K562 (cell line): ENCODE measurements around the gene ZMIZ1. TPM values are rescaled to one million over a fixed set of nuclear protein-coding genes. Genes with fewer than 3 reads are reported as not detected.

ENCODE experiments used
- ATAC-seq: fragments of 200-7000 bp; cut with Tn5 transposase; 3 replicates; pipeline ENCODE4 v1.9.1; 2020; ENCODE audit warnings: moderate library complexity
- BruUV-seq: library from RNA; stranded (reverse); fragments of 400-500 nt; replicated peaks from 2 replicates; lab custom pipeline; 2021; lab: Mats Ljungman, UMichigan
- CTCF ChIA-PET: fragments of 300-600 bp; formaldehyde crosslinking; extraction: SDS; loops from one replicate; lab custom pipeline; 2021; ENCODE audit warnings: low intra/inter-chr PET ratio; lab: Yijun Ruan, JAX
- POLR2A ChIA-PET: fragments of 300-600, 350-650 bp; sonication (Branson Sonifier 250); formaldehyde crosslinking; extraction: SDS; loops from one replicate; lab custom pipeline; 2021; ENCODE audit warnings: antibody characterized with exemption, inconsistent platforms; lab: Yijun Ruan, JAX
- DNase-seq, 4 experiments: peaks; one replicate each; pipeline versions ENCODE4 v3.0.0 to v3.0.0-alpha.2; 2011 to 2018; ENCODE audit warnings: low spot score in 3 of 4, mixed read lengths in 3 of 4; ENCODE audit errors: extremely low read depth in 1 of 4
- FAIRE-seq: peaks from 2 replicates; lab custom pipeline; 2011; peaks lifted over from hg19 to GRCh38; lab: Jason Lieb, UNC
- H2AFZ ChIP-seq: 2 replicates; pipeline ENCODE4 v1.6.0; 2011; ENCODE audit warnings: low read depth, low read length, control low read depth, inconsistent platforms
- H3K27ac ChIP-seq: fragments of 200-600 bp; 3 replicates; pipeline ENCODE4 v1.8.0; 2011; ENCODE audit warnings: low read depth, mild to moderate bottlenecking, control low read depth, inconsistent platforms, low read length, moderate library complexity, mixed read lengths; ENCODE audit errors: extremely low read depth
- H3K27me3 ChIP-seq, 2 experiments: fragments of 300-600 bp in 1 of 2; 2 replicates in 1 of 2; 3 replicates in 1 of 2; pipeline versions ENCODE4 v1.6.0 to v1.8.0; 2011; ENCODE audit warnings: inconsistent platforms in 2 of 2, low read length in 2 of 2, mild to moderate bottlenecking in 1 of 2, mixed read lengths in 1 of 2, moderate library complexity in 1 of 2; ENCODE audit not compliant: control insufficient read depth in 2 of 2, insufficient read depth in 2 of 2
- H3K36me3 ChIP-seq: fragments of 300-600 bp; 3 replicates; pipeline ENCODE4 v1.8.0; 2011; ENCODE audit warnings: mild to moderate bottlenecking, low read length, inconsistent platforms; ENCODE audit not compliant: control insufficient read depth, insufficient read depth
- H3K4me1 ChIP-seq, 2 experiments: fragments of 200-600 bp in 1 of 2; replicated peaks in 1 of 2; 2 replicates in 1 of 2; 3 replicates in 1 of 2; pipeline versions ENCODE4 v1.5.1 to v1.8.0; 2011; ENCODE audit warnings: inconsistent platforms in 2 of 2, low read length in 2 of 2, mild to moderate bottlenecking in 1 of 2, mixed read lengths in 1 of 2, moderate library complexity in 1 of 2; ENCODE audit not compliant: control insufficient read depth in 2 of 2, insufficient read depth in 2 of 2
- H3K4me2 ChIP-seq: 2 replicates; pipeline ENCODE4 v1.6.1; 2011; ENCODE audit warnings: low read length, control low read depth, inconsistent platforms, mixed read lengths; ENCODE audit not compliant: insufficient read depth
- H3K4me3 ChIP-seq: fragments of 200-600 bp; sonication (generic), shearing (Covaris generic); 2 replicates; pipeline ENCODE4 v1.5.1; 2016; ENCODE audit warnings: control low read depth, inconsistent platforms
- H3K79me2 ChIP-seq: fragments of 200-600 bp; 3 replicates; pipeline ENCODE4 v1.8.0; 2011; ENCODE audit warnings: low read length, inconsistent platforms; ENCODE audit not compliant: control insufficient read depth, insufficient read depth
- H3K9ac ChIP-seq, 2 experiments: 2 replicates each; pipeline versions ENCODE4 v1.6.0 to v1.6.1; 2011; ENCODE audit warnings: low read depth in 2 of 2, low read length in 2 of 2, control low read depth in 1 of 2, inconsistent platforms in 1 of 2, mild to moderate bottlenecking in 1 of 2, mixed read lengths in 1 of 2; ENCODE audit not compliant: insufficient read depth in 1 of 2
- H3K9me1 ChIP-seq: one replicate; pipeline ENCODE4 v1.6.0; 2011; ENCODE audit warnings: inconsistent platforms, mild to moderate bottlenecking, low read length, moderate library complexity; ENCODE audit not compliant: control insufficient read depth, insufficient read depth
- H3K9me3 ChIP-seq: replicated peaks from 2 replicates; pipeline ENCODE4 v1.5.1; 2011; ENCODE audit warnings: low read depth, low read length, inconsistent platforms; ENCODE audit not compliant: control insufficient read depth, insufficient read depth
- H4K20me1 ChIP-seq: replicated peaks from 2 replicates; pipeline ENCODE4 v1.6.1; 2011; ENCODE audit warnings: low read length, inconsistent platforms, mixed read lengths; ENCODE audit not compliant: control insufficient read depth, insufficient read depth
- CBX8 ChIP-seq: fragments of 200-600 bp; sonication (generic); IDR thresholded peaks from 2 replicates; pipeline ENCODE4 v1.6.1; 2012; ENCODE audit warnings: borderline replicate concordance, mixed run types, low read depth, mild to moderate bottlenecking, moderate library complexity, mixed read lengths, low read length, control low read depth, inconsistent platforms; ENCODE audit not compliant: poor library complexity, severe bottlenecking; ENCODE audit errors: extremely low read depth
- CEBPG ChIP-seq, 3 experiments: fragments of 200-800 bp in 1 of 3; sonication (Bioruptor generic) in 1 of 3; sonication (generic) in 1 of 3; formaldehyde crosslinking in 1 of 3; IDR thresholded peaks in 2 of 3; conservative IDR thresholded peaks in 1 of 3; 2 replicates each; pipeline versions ENCODE4 v1.6.1 to v1.8.0; 2016 to 2022; ENCODE audit warnings: missing compliant biosample characterization in 2 of 3, missing genetic modification characterization in 2 of 3, mild to moderate bottlenecking in 1 of 3, missing genetic modification reagents in 1 of 3
- EWSR1 ChIP-seq: fragments of 450-650 bp; IDR thresholded peaks from 2 replicates; pipeline ENCODE4 v1.6.1; 2018; ENCODE audit warnings: borderline replicate concordance, mild to moderate bottlenecking, low read depth, moderate library complexity; ENCODE audit not compliant: partially characterized antibody
- MEF2A ChIP-seq: IDR thresholded peaks from 2 replicates; pipeline ENCODE4 v1.6.1; 2011; ENCODE audit warnings: low read depth, mild to moderate bottlenecking, low read length, moderate library complexity; ENCODE audit not compliant: control insufficient read depth
- RBM25 ChIP-seq: fragments of 200-400 bp; formaldehyde crosslinking; IDR thresholded peaks from 2 replicates; pipeline ENCODE4 v1.6.1; 2018; ENCODE audit warnings: low read length, low read depth, moderate library complexity; ENCODE audit not compliant: severe bottlenecking
- SMAD4 ChIP-seq: fragments of 250-450 bp; sonication (Bioruptor Pico); conservative IDR thresholded peaks from 2 replicates; pipeline ENCODE4 v1.8.0; 2021; ENCODE audit warnings: inconsistent platforms, mild to moderate bottlenecking, moderate library complexity
- TEAD1 ChIP-seq, 2 experiments: fragments of 450-650 bp in 1 of 2; sonication (generic) in 1 of 2; formaldehyde crosslinking; IDR thresholded peaks; 2 replicates each; pipeline versions ENCODE4 v1.4.0 to v1.8.0; 2020 to 2022; ENCODE audit warnings: mild to moderate bottlenecking in 2 of 2, missing genetic modification reagents in 1 of 2
- ZEB2 ChIP-seq: fragments of 450-650 bp; IDR thresholded peaks from 2 replicates; pipeline ENCODE4 v1.6.1; 2016
- ZFP36 ChIP-seq: fragments of 150-350 bp; IDR thresholded peaks from 2 replicates; pipeline ENCODE4 v1.6.1; 2018; ENCODE audit warnings: low read length, low read depth; ENCODE audit not compliant: partially characterized antibody
- ZNF274 ChIP-seq: IDR thresholded peaks from 2 replicates; pipeline ENCODE4 v1.6.1; 2011; ENCODE audit warnings: low read depth, mild to moderate bottlenecking, low read length, moderate library complexity, borderline replicate concordance
- WGBS: fragments of 100-300 bp; shearing (Covaris generic); methylation state at CpG from one replicate; pipeline ENCODE4 v1.1.6; 2016; ENCODE audit warnings: low coverage, mixed read lengths; ENCODE audit not compliant: insufficient coverage; ENCODE audit errors: missing lambda C conversion rate; 5-methylcytosine and 5-hydroxymethylcytosine counted together
- in situ Hi-C: fragments of 300-500 bp; cut with MboI; formaldehyde crosslinking; loops from 4 replicates; pipeline ENCODE4 v1.15.0; 2018; ENCODE audit warnings: inconsistent platforms, mixed read lengths
- intact Hi-C: fragments of 100-400 bp; cut with micrococcal nuclease; formaldehyde crosslinking; loops from 2 replicates; pipeline ENCODE4 v1.14.2; 2022
- polyA plus RNA-seq, 8 experiments: library from polyadenylated mRNA; depleted of rRNA in 4 of 8; stranded (reverse) in 5 of 8; unstranded in 3 of 8; fragments of >200 nt; fragmentation: Nextera tagmentation in 2 of 8; fragmentation: Illumina TruSeq in 1 of 8; extraction: Ambion mirVana in 2 of 8; extraction: Trizol in 1 of 8; gene quantifications; 2 replicates each; pipeline versions ENCODE4 v1.2.1 to v1.2.3, GENCODE V29; 2011 to 2014; ENCODE audit warnings: inconsistent platforms in 1 of 8, missing spikeins in 1 of 8
- total RNA-seq, 7 experiments: library from RNA; depleted of rRNA in 6 of 7; stranded (reverse); fragments of >200 nt in 6 of 7; fragmentation: Illumina TruSeq in 2 of 7; extraction: Trizol in 2 of 7; gene quantifications; 2 replicates each; pipeline versions ENCODE4 v1.2.1 to v1.2.3, GENCODE V29; 2011 to 2021; ENCODE audit warnings: low replicate concordance in 1 of 7
- TF ChIP-seq, protein P1 (sequence below): sonication (generic); formaldehyde crosslinking; IDR thresholded peaks from 2 replicates; pipeline ENCODE4 v1.8.1; 2023; ENCODE audit warnings: mild to moderate bottlenecking, missing genetic modification reagents
- TF ChIP-seq, protein P2 (sequence below): fragments of 450-650 bp; IDR thresholded peaks from 2 replicates; pipeline ENCODE4 v1.6.1; 2017; ENCODE audit warnings: antibody characterized with exemption, mild to moderate bottlenecking

ZMIZ1 gene
- total and polyA plus RNA-seq, 9 of the 15 experiments (the other 6 are each of a cell fraction or from before 2014, with no cell fraction given), result 1.0 to 37.3 (median 4.3) TPM

- no peak for DNase-seq
- 36% methylated on average over 2 of the region's 2 CpGs for WGBS
- no peak for TF ChIP-seq EWSR1
- TF ChIP-seq TEAD1 (CRISPR knock-in tag; IDR thresholded peaks at IDR 0.05), result 0 out of 4 replicates have a peak, but pooled peaks of 1 of the 2 experiments have one; percentile 27
- TF ChIP-seq ZEB2, result no peak
- TF ChIP-seq, protein P1, sequence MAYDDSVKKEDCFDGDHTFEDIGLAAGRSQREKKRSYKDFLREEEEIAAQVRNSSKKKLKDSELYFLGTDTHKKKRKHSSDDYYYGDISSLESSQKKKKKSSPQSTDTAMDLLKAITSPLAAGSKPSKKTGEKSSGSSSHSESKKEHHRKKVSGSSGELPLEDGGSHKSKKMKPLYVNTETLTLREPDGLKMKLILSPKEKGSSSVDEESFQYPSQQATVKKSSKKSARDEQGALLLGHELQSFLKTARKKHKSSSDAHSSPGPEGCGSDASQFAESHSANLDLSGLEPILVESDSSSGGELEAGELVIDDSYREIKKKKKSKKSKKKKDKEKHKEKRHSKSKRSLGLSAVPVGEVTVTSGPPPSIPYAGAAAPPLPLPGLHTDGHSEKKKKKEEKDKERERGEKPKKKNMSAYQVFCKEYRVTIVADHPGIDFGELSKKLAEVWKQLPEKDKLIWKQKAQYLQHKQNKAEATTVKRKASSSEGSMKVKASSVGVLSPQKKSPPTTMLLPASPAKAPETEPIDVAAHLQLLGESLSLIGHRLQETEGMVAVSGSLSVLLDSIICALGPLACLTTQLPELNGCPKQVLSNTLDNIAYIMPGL (CRISPR knock-in tag), result no peak
- TF ChIP-seq, protein P2, sequence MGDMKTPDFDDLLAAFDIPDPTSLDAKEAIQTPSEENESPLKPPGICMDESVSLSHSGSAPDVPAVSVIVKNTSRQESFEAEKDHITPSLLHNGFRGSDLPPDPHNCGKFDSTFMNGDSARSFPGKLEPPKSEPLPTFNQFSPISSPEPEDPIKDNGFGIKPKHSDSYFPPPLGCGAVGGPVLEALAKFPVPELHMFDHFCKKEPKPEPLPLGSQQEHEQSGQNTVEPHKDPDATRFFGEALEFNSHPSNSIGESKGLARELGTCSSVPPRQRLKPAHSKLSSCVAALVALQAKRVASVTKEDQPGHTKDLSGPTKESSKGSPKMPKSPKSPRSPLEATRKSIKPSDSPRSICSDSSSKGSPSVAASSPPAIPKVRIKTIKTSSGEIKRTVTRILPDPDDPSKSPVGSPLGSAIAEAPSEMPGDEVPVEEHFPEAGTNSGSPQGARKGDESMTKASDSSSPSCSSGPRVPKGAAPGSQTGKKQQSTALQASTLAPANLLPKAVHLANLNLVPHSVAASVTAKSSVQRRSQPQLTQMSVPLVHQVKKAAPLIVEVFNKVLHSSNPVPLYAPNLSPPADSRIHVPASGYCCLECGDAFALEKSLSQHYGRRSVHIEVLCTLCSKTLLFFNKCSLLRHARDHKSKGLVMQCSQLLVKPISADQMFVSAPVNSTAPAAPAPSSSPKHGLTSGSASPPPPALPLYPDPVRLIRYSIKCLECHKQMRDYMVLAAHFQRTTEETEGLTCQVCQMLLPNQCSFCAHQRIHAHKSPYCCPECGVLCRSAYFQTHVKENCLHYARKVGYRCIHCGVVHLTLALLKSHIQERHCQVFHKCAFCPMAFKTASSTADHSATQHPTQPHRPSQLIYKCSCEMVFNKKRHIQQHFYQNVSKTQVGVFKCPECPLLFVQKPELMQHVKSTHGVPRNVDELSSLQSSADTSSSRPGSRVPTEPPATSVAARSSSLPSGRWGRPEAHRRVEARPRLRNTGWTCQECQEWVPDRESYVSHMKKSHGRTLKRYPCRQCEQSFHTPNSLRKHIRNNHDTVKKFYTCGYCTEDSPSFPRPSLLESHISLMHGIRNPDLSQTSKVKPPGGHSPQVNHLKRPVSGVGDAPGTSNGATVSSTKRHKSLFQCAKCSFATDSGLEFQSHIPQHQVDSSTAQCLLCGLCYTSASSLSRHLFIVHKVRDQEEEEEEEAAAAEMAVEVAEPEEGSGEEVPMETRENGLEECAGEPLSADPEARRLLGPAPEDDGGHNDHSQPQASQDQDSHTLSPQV, result 0 out of 2 replicates have a peak, but pooled peaks have one; percentile 15
- TF ChIP-seq ZFP36, result peak; percentile 55
- TF ChIP-seq ZNF274, result no peak
- no peak for TF ChIP-seq MEF2A
- no peak for TF ChIP-seq CBX8
- TF ChIP-seq CEBPG (CRISPR knock-in tag; IDR thresholded peaks at IDR 0.05), result peak; percentile 42; the same call in 1 of the 2 replicates
- TF ChIP-seq CEBPG (tag; conservative IDR thresholded peaks at IDR 0.05 in 1 of 2, IDR thresholded peaks at IDR 0.05 in 1 of 2), result no peak
- TF ChIP-seq SMAD4 (CRISPR knock-in tag), result no peak
- peak; percentile 62 for TF ChIP-seq RBM25
These were observed 67.7 kb downstream of the ZMIZ1 start for GRCh38 chr10:79136236-79137005.

More at GRCh38 chr10:79136236-79137005, 67.7 kb downstream of the ZMIZ1 start:
- Histone ChIP-seq H3K9me3 (no peaks in the 10 kb centered on the region), H3K4me3 (no peak overlapping the region), H3K79me2 (peaks cover 26% of the 10 kb centered on the region), H2AFZ (no peak overlapping the region), H3K36me3 (peaks cover 31% of the 10 kb centered on the region; the same call in 2 of the 3 replicates), H4K20me1 (no peaks in the 10 kb centered on the region; the same call in 1 of the 2 replicates), H3K9me1 (peaks cover 3% of the 10 kb centered on the region), H3K9ac (peak overlapping the region in 1 of 2 experiments; percentile 84; a peak in 2 of 4 replicates), H3K4me2 (no peak overlapping the region), H3K4me1 (peaks cover 73 to 77% of the 10 kb centered on the region in 2 experiments), H3K27ac (peak overlapping the region; percentile 33; the same call in 1 of the 3 replicates), H3K27me3 (no peaks in the 10 kb centered on the region)
- FAIRE-seq, result no peak
- POLR2A ChIA-PET, result interaction anchor here (0.6 to 1.7 kb wide), 4 partner anchors 12 to 58 kb away, joined by 3 to 5 read pairs (median 4); no protein-coding TSS in a partner anchor
- CTCF ChIA-PET, result no interaction called here
- in situ Hi-C loops (no loop called here), intact Hi-C loops (no loop called here)
- no peak for ATAC-seq
- BruUV-seq, result no TSS peak
